GM18499 (cell line): ENCODE measurements around the gene MIER2.
"Not testable (repeated sequence)": the region's sequence is repeated elsewhere in the genome, so short reads cannot be mapped to it uniquely, and the experiment has no call there.

ENCODE experiments used
- ATAC-seq: cut with Tn5 transposase; IDR thresholded peaks from one replicate; pipeline ENCODE4 v1.9.1; 2021; ENCODE audit warnings: moderate number of reproducible peaks; ENCODE audit not compliant: insufficient read depth, unreplicated experiment

MIER2 gene

GRCh38 chr19:344625-345319, at the start of gene MIER2:
MIER2 (minus strand) TSS chr19:344796; CDS start chr19:344782, 14 bp downstream.
- ATAC-seq: no peak

- ATAC-seq: not testable (repeated sequence)
These were observed 49.0 kb upstream of the MIER2 start for GRCh38 chr19:393560-393959.

GRCh38 chr19:392375-392970, 47.9 kb upstream of the MIER2 start:
- ATAC-seq: no peak

GRCh38 chr19:391726-392374, 47.3 kb upstream of the MIER2 start:
- ATAC-seq: no peak

- no peak for ATAC-seq
These were observed 46.6 kb upstream of the MIER2 start for GRCh38 chr19:391207-391557.

GRCh38 chr19:390386-391206, 46.0 kb upstream of the MIER2 start:
- ATAC-seq: no peak

- no peak for ATAC-seq
These were observed 45.3 kb upstream of the MIER2 start for GRCh38 chr19:389935-390289.

GRCh38 chr19:389255-389934, 44.8 kb upstream of the MIER2 start:
- ATAC-seq: no peak

GRCh38 chr19:388691-389090, 44.1 kb upstream of the MIER2 start:
- ATAC-seq: no peak

GRCh38 chr19:387777-388176, 43.2 kb upstream of the MIER2 start:
- ATAC-seq: no peak

- ATAC-seq: not testable (repeated sequence)
These were observed 42.2 kb upstream of the MIER2 start for GRCh38 chr19:386632-387301.

GRCh38 chr19:386189-386588, 41.6 kb upstream of the MIER2 start:
- ATAC-seq: not testable (repeated sequence)

GRCh38 chr19:384799-385169, 40.2 kb upstream of the MIER2 start:
- ATAC-seq: no peak

- no peak for ATAC-seq
These were observed 39.6 kb upstream of the MIER2 start for GRCh38 chr19:383922-384798.

- ATAC-seq: no peak
These were observed 38.4 kb upstream of the MIER2 start for GRCh38 chr19:383040-383439.

- ATAC-seq: not testable (repeated sequence)
These were observed 38.0 kb upstream of the MIER2 start for GRCh38 chr19:382578-382977.

- not testable (repeated sequence) for ATAC-seq
These were observed 37.3 kb upstream of the MIER2 start for GRCh38 chr19:381901-382300.

- ATAC-seq: not testable (repeated sequence)
These were observed 36.1 kb upstream of the MIER2 start for GRCh38 chr19:380618-381219.

- no peak for ATAC-seq
These were observed 35.2 kb upstream of the MIER2 start for GRCh38 chr19:379796-380195.
